ENCODE data around the gene UBE3C.

GRCh38 chr7:157220916-157221569, 82.3 kb downstream of the UBE3C start:
- TF ChIP-seq CTCF (IDR thresholded peaks at IDR 0.05; ENCODE audit: low read depth, low read length, poor library complexity, severe bottlenecking): no peak
- TF ChIP-seq EZH2phosphoT487 (IDR thresholded peaks at IDR 0.05; ENCODE audit: borderline replicate concordance, low read length): no peak

Measured in DOHH2 (cell line).